Adrenal gland (tissue), 12 donors: ENCODE measurements around the gene APOBEC3A. TPM values are rescaled to one million over a fixed set of nuclear protein-coding genes. Genes with fewer than 3 reads are reported as not detected.
A peak's percentile ranks its signal among the peaks of the same experiment; 100 is the strongest.

Source experiments
- DNase-seq, 7 donors: peaks; one replicate each; pipeline ENCODE4 v3.0.0-alpha.2; 2019 to 2020
- H3K27ac ChIP-seq, 5 donors: fragments of 200-600 bp; sonication (generic) in 4 of 5; 1 replicate in 3 of 5; 2 replicates in 2 of 5; pipeline versions ENCODE4 v1.5.1 to v1.8.0; 2016 to 2020; ENCODE audit warnings: mild to moderate bottlenecking in 1 of 5
- H3K27me3 ChIP-seq: fragments of 200-600 bp; 2 replicates; pipeline ENCODE4 v1.8.0; 2021
- H3K36me3 ChIP-seq, 2 donors: fragments of 200-600 bp; replicated peaks in 1 of 2; 1 replicate in 1 of 2; 2 replicates in 1 of 2; pipeline versions ENCODE4 v1.5.1 to v1.8.0; 2018 to 2022
- H3K4me1 ChIP-seq, 2 donors: fragments of 200-600 bp; replicated peaks in 1 of 2; 1 replicate in 1 of 2; 2 replicates in 1 of 2; pipeline versions ENCODE4 v1.5.1 to v1.8.0; 2018 to 2021
- H3K4me3 ChIP-seq, 4 donors: fragments of 200-600 bp; sonication (generic) in 3 of 4; one replicate each; pipeline ENCODE4 v1.5.1; 2016 to 2018
- H3K9me3 ChIP-seq, 3 donors: fragments of 200-600 bp; sonication (generic) in 1 of 3; replicated peaks in 1 of 3; 1 replicate in 2 of 3; 2 replicates in 1 of 3; pipeline versions ENCODE4 v1.5.1 to v1.8.0; 2016 to 2021
- POLR2A ChIP-seq, 2 donors: fragments of 450-650 bp; IDR thresholded peaks; one replicate each; pipeline ENCODE4 v1.6.1; 2017; ENCODE audit warnings: antibody characterized with exemption in 2 of 2, mild to moderate bottlenecking in 2 of 2, moderate library complexity in 1 of 2
- WGBS, 4 donors: extraction: QIAGEN DNeasy Blood & Tissue Kit in 2 of 4; methylation state at CpG; one replicate each; pipeline versions ENCODE4 v1.1.5 to v1.1.7; 2013 to 2017; 5-methylcytosine and 5-hydroxymethylcytosine counted together
- intact Hi-C, 2 donors: fragments of 100-400 bp; cut with DNase I; formaldehyde crosslinking; loops; one replicate each; pipeline versions ENCODE4 v1.14.1 to v1.15.0; 2022 to 2023
- polyA plus RNA-seq, 3 donors: library from polyadenylated mRNA; stranded (reverse); fragments of 200-250 nt in 2 of 3; fragments of 350-450 nt in 1 of 3; fragmentation: Illumina TruSeq in 1 of 3; extraction: RNeasy Lipid Tissue Mini Kit (QIAGEN cat#74804) in 1 of 3; gene quantifications; one replicate each; pipeline ENCODE4 v1.2.3, GENCODE V29; 2013 to 2014
- total RNA-seq, 9 donors: library from RNA; depleted of rRNA in 4 of 9; stranded (reverse); fragments of >200 nt in 4 of 9; fragments of 120-200 nt in 1 of 9; fragmentation: NEBNext Ultra II Directional in 1 of 9; extraction: Animal tissue kit (Norgen Biotek cat#: 25700) in 1 of 9; gene quantifications; one replicate each; pipeline versions ENCODE4 v1.1.0 to v1.2.4, GENCODE V29; 2013 to 2023
- TF ChIP-seq, protein P1 (sequence below), 6 experiments: fragments of 450-650 bp in 4 of 6; fragments of 200-600 bp in 2 of 6; sonication (generic) in 1 of 6; IDR thresholded peaks; 1 replicate in 5 of 6; 2 replicates in 1 of 6; pipeline versions ENCODE4 v1.5.1 to v1.8.0; 2016 to 2021; ENCODE audit warnings: antibody characterized with exemption in 6 of 6, mild to moderate bottlenecking in 2 of 6, moderate library complexity in 1 of 6
- donor health status: healthy with polysubstance abuse.
- donor health status: Bipolar disorder and iron deficiency.
- donor health status: DM: yes; HTN: yes; CAD: no.
- donor health status: DM: no; HTN: no; CAD: no.
- donor health status: DM: no; HTN: no; CAD: no.
- donor health status: DM: yes; HTN: yes; CAD: no.

Gene APOBEC3A
- total and polyA plus RNA-seq, 12 donors = 0.27 to 0.95 (median 0.48) TPM; not detected in 4

- no peaks in the 10 kb centered on the region for H3K4me1 ChIP-seq
- no peaks in the 10 kb centered on the region for H3K36me3 ChIP-seq
- TF ChIP-seq POLR2A (IDR thresholded peaks at IDR 0.05) = no peak
- TF ChIP-seq, protein P1, sequence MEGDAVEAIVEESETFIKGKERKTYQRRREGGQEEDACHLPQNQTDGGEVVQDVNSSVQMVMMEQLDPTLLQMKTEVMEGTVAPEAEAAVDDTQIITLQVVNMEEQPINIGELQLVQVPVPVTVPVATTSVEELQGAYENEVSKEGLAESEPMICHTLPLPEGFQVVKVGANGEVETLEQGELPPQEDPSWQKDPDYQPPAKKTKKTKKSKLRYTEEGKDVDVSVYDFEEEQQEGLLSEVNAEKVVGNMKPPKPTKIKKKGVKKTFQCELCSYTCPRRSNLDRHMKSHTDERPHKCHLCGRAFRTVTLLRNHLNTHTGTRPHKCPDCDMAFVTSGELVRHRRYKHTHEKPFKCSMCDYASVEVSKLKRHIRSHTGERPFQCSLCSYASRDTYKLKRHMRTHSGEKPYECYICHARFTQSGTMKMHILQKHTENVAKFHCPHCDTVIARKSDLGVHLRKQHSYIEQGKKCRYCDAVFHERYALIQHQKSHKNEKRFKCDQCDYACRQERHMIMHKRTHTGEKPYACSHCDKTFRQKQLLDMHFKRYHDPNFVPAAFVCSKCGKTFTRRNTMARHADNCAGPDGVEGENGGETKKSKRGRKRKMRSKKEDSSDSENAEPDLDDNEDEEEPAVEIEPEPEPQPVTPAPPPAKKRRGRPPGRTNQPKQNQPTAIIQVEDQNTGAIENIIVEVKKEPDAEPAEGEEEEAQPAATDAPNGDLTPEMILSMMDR (IDR thresholded peaks at IDR 0.05) = no peak
- peak in 1 of 7 donors; percentile 28 for DNase-seq
- no peak overlapping the region for H3K27ac ChIP-seq
- intact Hi-C loops = no loop called here
- WGBS, 4 donors = 90 to 96% (median 93%) methylated on average over 13 of the region's 13 CpGs
- no peaks in the 10 kb centered on the region for H3K9me3 ChIP-seq
- H3K4me3 ChIP-seq = no peak overlapping the region
- H3K27me3 ChIP-seq = no peaks in the 10 kb centered on the region
Observed at GRCh38 chr22:38935616-38936015, 21.8 kb upstream of the APOBEC3A start.

DNA sequence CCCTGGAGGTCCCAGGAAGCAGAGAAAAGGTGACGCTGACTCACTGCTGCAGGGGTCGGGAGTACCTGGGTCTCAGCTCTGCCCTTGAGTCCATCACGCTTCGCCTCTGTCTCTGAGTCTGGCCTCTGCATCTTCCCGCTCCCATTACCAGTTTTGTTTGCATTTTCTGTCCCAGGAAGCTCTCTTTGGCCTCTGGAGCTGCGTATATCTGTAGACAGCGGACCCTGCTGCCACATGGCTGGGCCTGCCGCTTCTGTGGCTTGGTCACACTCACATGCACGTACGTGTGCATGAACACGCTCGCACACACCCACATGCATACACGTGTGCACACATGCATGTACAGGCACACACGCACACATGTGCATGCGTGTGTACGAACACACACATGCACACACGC is 20.8 kb upstream of the APOBEC3A start:
- no peaks in the 10 kb centered on the region for H3K27me3 ChIP-seq
- intact Hi-C loops = no loop called here
- no peak overlapping the region for H3K4me3 ChIP-seq
- TF ChIP-seq POLR2A (IDR thresholded peaks at IDR 0.05) = no peak
- TF ChIP-seq, protein P1 (IDR thresholded peaks at IDR 0.05) = no peak
- no peaks in the 10 kb centered on the region for H3K9me3 ChIP-seq
- H3K4me1 ChIP-seq = no peaks in the 10 kb centered on the region
- H3K36me3 ChIP-seq = no peaks in the 10 kb centered on the region
- no peak overlapping the region for H3K27ac ChIP-seq
- WGBS, 4 donors = 80 to 88% (median 82%) methylated on average over 16 to 17 of the region's 17 CpGs
- peak in 1 of 7 donors; percentile 28 for DNase-seq

- Histone ChIP-seq H3K4me1 (no peaks in the 10 kb centered on the region), H3K36me3 (no peaks in the 10 kb centered on the region), H3K9me3 (no peaks in the 10 kb centered on the region), H3K4me3 (no peak overlapping the region), H3K27ac (no peak overlapping the region), H3K27me3 (no peaks in the 10 kb centered on the region)
- intact Hi-C loops = no loop called here
- no peak for DNase-seq
- TF ChIP-seq, protein P1 (IDR thresholded peaks at IDR 0.05) = no peak
- TF ChIP-seq POLR2A (IDR thresholded peaks at IDR 0.05) = no peak
- 95 to 99% (median 97%) methylated on average over 4 of the region's 4 CpGs; no CpG with 5 or more reads in 1 of the 4 donors for WGBS, 4 donors
Observed at GRCh38 chr22:38937036-38937435, 20.4 kb upstream of the APOBEC3A start.

DNA sequence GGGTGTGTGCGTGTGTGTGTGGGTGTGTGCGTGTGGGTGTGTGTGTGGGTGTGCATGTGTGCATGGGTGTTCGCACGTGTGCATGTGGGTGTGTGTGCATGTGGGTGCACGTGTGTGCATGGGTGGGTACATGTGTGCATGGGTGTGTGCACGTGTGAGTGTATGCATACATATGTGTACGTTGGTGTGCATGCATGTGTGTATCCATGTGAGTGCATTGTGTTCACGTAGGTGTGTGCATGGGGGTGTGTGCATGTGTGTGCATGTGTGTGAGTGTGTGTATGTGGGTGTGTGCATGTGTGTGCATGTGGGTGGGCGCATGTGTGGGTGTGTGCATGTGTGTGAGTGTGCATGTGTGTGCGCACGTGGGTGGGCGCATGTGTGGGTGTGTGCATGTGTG is 19.9 kb upstream of the APOBEC3A start:
- Histone ChIP-seq H3K4me3 (no peak overlapping the region), H3K27me3 (no peaks in the 10 kb centered on the region), H3K9me3 (no peaks in the 10 kb centered on the region), H3K36me3 (no peaks in the 10 kb centered on the region), H3K27ac (no peak overlapping the region), H3K4me1 (no peaks in the 10 kb centered on the region)
- intact Hi-C loops = no loop called here
- 83 to 87% (median 84%) methylated on average over 12 of the region's 12 CpGs for WGBS, 4 donors
- no peak for TF ChIP-seq POLR2A (IDR thresholded peaks at IDR 0.05)
- TF ChIP-seq, protein P1 (IDR thresholded peaks at IDR 0.05) = no peak
- DNase-seq = no peak
